SK-N-MC (cell line): ENCODE measurements around the gene TRIM45.

Experiments used
- EZH2 ChIP-seq: fragments of 200-600 bp; sonication (generic); IDR thresholded peaks from one replicate; pipeline ENCODE4 v1.6.1; 2017; ENCODE audit warnings: antibody characterized with exemption
- FOXP2 ChIP-seq: optimal IDR thresholded peaks from 2 replicates; pipeline ENCODE3; 2011; ENCODE audit warnings: mild to moderate bottlenecking, moderate library complexity; ENCODE audit not compliant: insufficient read depth; ENCODE audit errors: extremely low read length, control extremely low read depth
- POLR2AphosphoS5 ChIP-seq: IDR thresholded peaks from 2 replicates; pipeline ENCODE4 v1.6.1; 2012; ENCODE audit warnings: mild to moderate bottlenecking, low read depth, low read length, borderline replicate concordance

DNA sequence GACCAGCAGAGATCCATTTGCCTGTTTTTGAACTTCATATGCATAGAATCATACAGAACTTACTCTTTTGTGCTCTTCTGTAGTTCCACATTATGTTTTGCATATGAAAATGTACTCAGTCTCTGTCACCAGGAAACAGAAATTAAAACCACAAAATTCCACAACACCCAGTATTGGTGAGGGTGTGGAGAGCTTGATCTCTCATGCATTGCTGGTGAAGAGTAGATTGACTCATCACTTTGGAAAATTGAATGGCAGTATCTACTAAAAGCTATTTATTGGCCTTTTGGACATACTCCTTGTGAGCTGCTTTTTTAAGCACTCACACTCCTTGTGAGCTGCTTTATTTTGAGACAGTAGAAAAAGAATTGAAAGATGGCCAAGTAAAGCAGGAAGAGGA is 45.9 kb upstream of the TRIM45 start:
- no peak for TF ChIP-seq POLR2AphosphoS5
- no peak for TF ChIP-seq EZH2
- no peak for TF ChIP-seq FOXP2
